Activated T-cell treated with anti-CD3 and anti-CD28 coated beads for 4 hours (primary cell): Measurements from ENCODE around the gene KLRF1.
"Not testable (repeated sequence)": the region's sequence is repeated elsewhere in the genome, so short reads cannot be mapped to it uniquely, and the experiment has no call there.

Experiments used
- DNase-seq: peaks from one replicate; pipeline ENCODE4 v3.0.0-alpha.2; 2020

The KLRF1 gene

DNA sequence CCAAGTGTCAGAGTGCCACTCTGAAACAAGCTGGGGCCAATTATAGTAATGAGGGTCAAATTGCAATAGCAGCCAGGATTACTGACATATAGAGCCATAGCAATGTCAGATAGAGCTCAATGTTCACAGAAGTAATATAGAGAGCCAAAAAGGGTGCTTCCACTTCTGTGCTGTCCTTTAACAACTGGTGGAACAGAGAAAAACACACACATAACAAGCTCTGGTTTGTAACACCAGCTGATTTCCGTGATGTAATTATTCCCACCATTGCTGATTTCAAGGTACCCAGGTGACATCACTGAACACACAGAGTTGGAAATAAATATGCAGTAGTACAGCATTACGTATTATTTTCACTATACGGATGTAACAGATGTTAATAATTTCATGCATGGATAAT, 44.9 kb downstream of the KLRF1 start:
- no peak for DNase-seq

DNA sequence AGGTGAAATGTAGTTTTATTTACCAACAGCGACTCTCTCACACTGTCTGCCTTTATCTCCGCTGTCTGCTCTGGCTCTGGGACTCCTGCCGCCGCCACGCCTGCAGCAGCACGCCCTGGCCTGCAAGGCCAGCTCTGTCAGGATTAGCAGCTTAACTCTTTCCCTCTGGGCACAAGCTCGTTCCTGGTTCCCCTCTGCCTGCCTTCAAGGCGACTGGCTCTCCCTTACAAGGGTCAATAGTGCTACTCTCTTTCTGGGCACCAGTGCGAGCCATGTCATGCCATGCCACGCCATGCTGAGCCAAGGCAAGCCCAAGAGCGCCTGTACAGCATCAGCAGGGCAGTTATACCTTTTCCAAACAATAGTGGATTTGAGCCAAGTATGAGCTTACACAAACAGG, 45.5 kb downstream of the KLRF1 start:
- no peak for DNase-seq

- DNase-seq = not testable (repeated sequence)
Observed at GRCh38 chr12:9876120-9876519, 48.8 kb downstream of the KLRF1 start.

- DNase-seq = no peak
Observed at GRCh38 chr12:9880532-9881078, 53.3 kb downstream of the KLRF1 start.

DNA sequence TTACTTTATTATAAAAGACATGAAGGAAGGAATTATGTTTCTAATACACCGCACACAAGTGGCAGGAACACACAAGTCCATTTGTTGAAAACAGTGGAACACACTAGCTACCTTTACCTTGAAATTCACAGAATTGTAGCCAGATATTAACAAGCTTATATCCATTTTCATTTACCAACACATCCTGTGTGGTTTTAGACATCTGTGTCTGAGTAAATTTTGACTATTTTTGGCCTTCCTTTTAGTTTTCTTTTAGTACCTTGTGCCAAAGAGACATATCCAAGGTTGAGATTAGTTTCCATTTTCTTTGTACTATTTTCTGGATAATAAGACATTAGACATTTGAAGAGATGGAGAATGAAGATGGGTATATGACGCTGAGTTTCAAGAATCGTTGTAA, 54.0 kb downstream of the KLRF1 start, which contains the start of gene KLRF2:
Gene KLRF2, plus strand, starts transcription at position 244 of the 400 bp plus-strand sequence. Its CDS starts 107 bp downstream, at position 351.
- no peak for DNase-seq

- no peak for DNase-seq
Observed at GRCh38 chr12:9881988-9882387, 54.7 kb downstream of the KLRF1 start.

DNA sequence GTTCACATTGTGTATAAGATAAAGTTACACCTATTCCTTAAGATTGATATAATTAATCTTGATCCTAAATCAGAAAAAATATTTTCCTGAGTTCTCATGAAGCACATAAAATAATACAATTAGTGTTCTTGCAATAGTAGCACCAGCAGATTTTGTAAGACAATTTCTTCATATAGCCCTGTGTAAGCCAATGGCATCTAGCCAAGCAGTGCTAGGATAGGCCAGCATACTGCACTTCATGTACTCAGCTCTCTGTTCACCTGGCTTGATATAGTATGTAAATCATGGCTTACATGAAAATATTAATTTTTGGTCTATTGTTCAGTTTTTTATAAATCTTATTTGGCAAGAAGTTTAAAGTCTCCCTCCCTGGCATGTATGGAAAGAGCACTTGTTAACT, 55.9 kb downstream of the KLRF1 start:
- no peak for DNase-seq

DNA sequence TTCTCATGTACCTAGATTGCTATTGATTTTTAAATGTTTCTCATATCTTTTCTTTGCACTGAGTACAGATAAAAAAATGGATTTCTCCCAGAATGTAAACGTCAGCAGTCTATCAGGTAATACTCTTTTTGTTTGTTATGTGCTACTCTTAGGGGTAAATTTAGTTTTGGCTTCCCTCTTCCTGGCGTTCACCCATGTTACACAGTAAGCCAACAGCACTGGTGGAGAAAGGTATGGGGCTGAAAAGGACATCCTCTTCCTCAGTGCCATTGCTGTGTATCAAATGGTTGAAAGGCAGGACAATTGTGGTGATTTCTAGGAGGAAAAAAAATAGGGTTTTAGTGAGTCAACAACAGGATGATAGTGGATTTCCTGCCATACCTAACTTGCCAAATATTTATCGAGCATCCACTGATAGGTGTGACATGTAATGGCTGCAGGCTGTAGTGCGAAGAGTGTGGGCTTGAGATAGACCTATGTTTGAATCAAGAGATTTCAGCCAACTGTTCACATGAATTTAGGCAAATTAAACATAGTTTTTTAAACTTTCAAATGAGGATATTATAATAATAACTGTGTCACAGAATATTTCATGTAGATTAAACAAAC, 61.5 kb downstream of the KLRF1 start:
- no peak for DNase-seq
